ENCODE results near the gene ABCB10.
"Not testable (repeated sequence)": the region's sequence is repeated elsewhere in the genome, so short reads cannot be mapped to it uniquely, and the experiment has no call there.

GRCh38 chr1:229511625-229512024 is 46.9 kb downstream of the ABCB10 start:
- TF ChIP-seq CTCF (IDR thresholded peaks at IDR 0.05; ENCODE audit: low read depth, low read length, missing input control); MAX (IDR thresholded peaks at IDR 0.05): not testable (repeated sequence)
